ENCODE data around the gene TNK2. TPM values are rescaled to one million over a fixed set of nuclear protein-coding genes. Genes with fewer than 3 reads are reported as not detected.

TNK2 gene
- total and polyA plus RNA-seq, 12 donors, result 3.4 to 161 (median 24.7) TPM

DNA sequence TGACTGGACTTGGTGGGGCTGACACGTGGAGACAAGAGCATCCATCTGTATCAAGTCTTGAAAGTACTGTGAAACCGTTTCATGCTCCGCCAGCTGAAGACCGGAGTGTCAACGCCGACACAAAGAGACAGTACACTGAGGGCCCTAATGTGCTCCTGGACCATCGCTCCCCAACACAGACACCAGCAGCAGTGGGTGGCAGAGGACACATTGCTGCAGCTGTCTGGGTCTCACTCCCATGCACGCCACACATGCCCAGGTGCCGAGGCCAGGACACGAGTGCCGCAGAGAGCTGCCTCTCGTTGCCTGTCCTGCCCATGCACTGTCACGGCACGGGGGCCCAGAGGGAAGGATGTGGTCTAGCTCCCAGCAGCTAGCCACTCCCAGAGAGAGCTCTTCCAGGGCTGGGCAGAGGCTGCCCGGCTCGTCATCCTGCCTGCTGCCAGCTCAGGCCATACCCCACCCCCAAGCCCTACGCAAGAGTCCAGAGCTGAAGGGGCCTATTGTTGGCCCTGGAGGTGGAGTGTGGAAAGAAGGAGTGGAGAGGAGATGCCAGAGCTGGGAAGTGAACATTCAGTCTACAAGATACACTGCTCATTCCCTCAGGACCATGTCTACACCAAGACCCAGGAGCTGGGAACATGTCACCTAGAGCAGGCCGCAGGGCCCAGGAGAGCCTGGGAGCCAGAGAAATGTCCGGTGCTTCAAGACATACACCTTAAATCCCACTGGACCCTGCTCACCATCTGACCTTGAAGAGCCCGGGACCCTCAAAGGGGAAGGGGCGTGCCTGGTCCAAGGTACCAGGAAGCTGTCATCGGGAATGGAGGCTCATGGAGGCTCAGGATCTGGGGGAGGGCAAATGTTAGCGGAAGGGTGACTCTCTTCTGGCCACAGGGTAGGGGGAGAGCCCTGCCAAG lies 7.7 kb downstream of the TNK2 start:
- Histone ChIP-seq H3K27ac (peak overlapping the region in 2 of 5 donors; percentile 16 to 44), H3K9me3 (replicated peaks in 1 of 3) (no peaks in the 10 kb centered on the region), H3K4me1 (replicated peaks in 1 of 2) (peaks cover 15 to 22% of the 10 kb centered on the region in 2 donors), H3K36me3 (replicated peaks in 1 of 2) (no peaks in the 10 kb centered on the region), H3K4me3 (no peak overlapping the region), H3K27me3 (no peaks in the 10 kb centered on the region)
- intact Hi-C loops (cut with DNase I), result no loop called here
- 74 to 79% (median 76%) methylated on average over 15 to 23 of the region's 23 CpGs for WGBS, 4 donors
- peak; percentile 39 to 75 (median 48) for DNase-seq
- TF ChIP-seq POLR2A (IDR thresholded peaks at IDR 0.05) (peak in 1 of 2 donors; percentile 26), CTCF (IDR thresholded peaks at IDR 0.05) (no peak)

DNA sequence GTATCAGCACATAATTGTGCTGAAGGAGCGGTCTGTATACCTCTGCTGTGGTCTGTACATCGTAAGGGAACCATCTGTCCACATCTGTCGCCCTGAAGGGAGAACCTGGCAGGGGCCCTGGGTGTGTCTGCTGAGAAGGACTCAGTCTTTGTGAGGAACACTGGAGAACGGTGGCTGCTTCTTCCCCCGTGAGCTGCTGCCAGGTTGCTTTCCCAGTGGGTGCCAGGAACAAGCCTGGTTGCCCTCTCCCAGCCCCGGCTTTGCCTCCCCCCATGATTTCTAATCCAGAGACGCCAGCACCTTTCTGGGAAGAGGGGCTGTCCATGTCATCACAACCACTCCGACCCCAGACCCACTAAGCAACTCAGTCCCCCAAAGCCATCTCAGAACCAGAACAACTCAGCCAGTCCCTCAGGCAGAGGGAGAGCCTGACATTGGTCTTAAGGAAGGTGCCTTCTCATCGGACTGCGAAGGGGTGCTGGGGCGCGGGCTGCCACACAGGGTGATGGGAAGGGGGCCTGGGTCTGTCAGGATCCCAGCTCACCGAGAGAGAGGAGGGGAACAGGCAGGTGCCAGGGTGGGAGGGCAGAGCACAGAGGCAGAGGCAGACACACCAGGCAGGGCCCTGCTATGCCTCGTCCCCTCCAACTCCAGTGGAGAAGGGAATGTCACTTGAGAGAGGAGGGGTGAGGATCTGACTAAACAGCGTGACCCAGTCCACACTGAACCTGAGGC lies 8.5 kb downstream of the TNK2 start:
- no peak overlapping the region for H3K4me3 ChIP-seq
- 84 to 90% (median 88%) methylated on average over 11 to 15 of the region's 15 CpGs for WGBS, 4 donors
- peak overlapping the region in 2 of 5 donors; percentile 16 to 44 for H3K27ac ChIP-seq
- DNase-seq, result no peak
- H3K4me1 ChIP-seq (replicated peaks in 1 of 2), result peaks cover 22 to 29% of the 10 kb centered on the region in 2 donors
- H3K27me3 ChIP-seq, result no peaks in the 10 kb centered on the region
- H3K36me3 ChIP-seq (replicated peaks in 1 of 2), result no peaks in the 10 kb centered on the region
- intact Hi-C loops (cut with DNase I), result no loop called here
- no peak for TF ChIP-seq POLR2A (IDR thresholded peaks at IDR 0.05)
- TF ChIP-seq CTCF (IDR thresholded peaks at IDR 0.05), result no peak
- no peaks in the 10 kb centered on the region for H3K9me3 ChIP-seq (replicated peaks in 1 of 3)

DNA sequence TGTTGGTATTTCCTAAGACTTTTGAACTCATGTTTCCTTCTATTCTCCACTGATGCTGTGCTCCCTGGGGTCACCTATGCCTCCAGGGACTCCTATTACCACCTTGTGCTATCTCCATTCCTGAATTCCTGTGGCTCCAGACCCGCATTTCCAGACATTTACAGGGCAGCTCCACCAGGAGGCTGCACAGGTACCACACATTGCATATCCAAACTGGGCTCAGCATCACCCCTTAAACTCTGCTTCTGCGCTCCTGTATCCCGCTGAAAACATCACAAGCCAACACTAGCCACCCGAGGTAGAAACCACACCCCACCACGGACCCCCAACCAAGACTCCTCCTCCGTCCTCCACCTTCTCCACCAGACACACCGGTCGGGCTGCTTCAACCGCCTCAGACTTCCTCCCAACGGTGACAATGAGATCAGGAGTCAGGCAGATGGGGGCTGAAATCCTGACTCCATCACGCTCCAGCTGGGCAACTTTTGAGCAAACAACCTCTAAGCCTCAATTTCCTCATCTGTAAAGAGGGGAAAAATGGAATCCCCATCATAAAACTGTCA lies 10.4 kb downstream of the TNK2 start:
- intact Hi-C loops (cut with DNase I), result no loop called here
- DNase-seq, result no peak
- peaks cover 24 to 49% of the 10 kb centered on the region in 2 donors for H3K4me1 ChIP-seq (replicated peaks in 1 of 2)
- no peaks in the 10 kb centered on the region for H3K27me3 ChIP-seq
- 69 to 81% (median 74%) methylated on average over 11 of the region's 11 CpGs for WGBS, 4 donors
- H3K27ac ChIP-seq, result no peak overlapping the region
- TF ChIP-seq POLR2A (IDR thresholded peaks at IDR 0.05), result no peak
- TF ChIP-seq CTCF (IDR thresholded peaks at IDR 0.05), result no peak
- no peak overlapping the region for H3K4me3 ChIP-seq
- no peaks in the 10 kb centered on the region for H3K36me3 ChIP-seq (replicated peaks in 1 of 2)
- no peaks in the 10 kb centered on the region for H3K9me3 ChIP-seq (replicated peaks in 1 of 3)

All from adrenal gland (tissue), 12 donors.